ENCODE data around the gene THG1L. TPM values are rescaled to one million over a fixed set of nuclear protein-coding genes. Genes with fewer than 3 reads are reported as not detected.

Gene THG1L
- total and polyA plus RNA-seq, 11 donors: 3.7 to 8.5 (median 5.4) TPM

GRCh38 chr5:157743163-157744050 lies 12.2 kb downstream of the THG1L start, which contains the start of gene LSM11:
LSM11 (plus strand) TSS chr5:157743712; CDS start chr5:157743751, 39 bp downstream.
- peaks cover 0 to 19% (median 10%) of the 10 kb centered on the region in 12 donors for H3K4me1 ChIP-seq
- peak; percentile 88 to 96 (median 95) for ATAC-seq
- WGBS, 4 donors: 0 to 1% (median 0%) methylated on average over 24 to 79 of the region's 79 CpGs
- H3K4me3 ChIP-seq: peak within 1 kb of the TSS; percentile 66 to 97 (median 84)
- peak within 1 kb of the TSS in 7 of 12 donors; percentile 28 to 78 (median 59) for H3K27ac ChIP-seq
- peak in 1 of 2 donors; percentile 39 for TF ChIP-seq POLR2A (IDR thresholded peaks at IDR 0.05)
- TF ChIP-seq CTCF (IDR thresholded peaks at IDR 0.05): peak; percentile 99 to 100 (median 100)
- H3K9me3 ChIP-seq: no peaks in the 10 kb centered on the region
- peaks cover 0 to 16% (median 15%) of the 10 kb centered on the region in 9 donors for H3K36me3 ChIP-seq
- DNase-seq: peak; percentile 85 to 94 (median 88)
- H3K27me3 ChIP-seq: no peaks in the 10 kb centered on the region
- intact Hi-C loops (cut with DNase I): loop anchor here in 8 of 10 donors (1.0 to 10.0 kb wide), 8 partner anchors 76 to 599 kb away; partner anchors contain the start of gene MED7 (in 1 of the 8)

- DNase-seq: peak in 4 of 5 donors; percentile 15 to 72 (median 30)
- WGBS, 4 donors: 3 to 6% (median 5%) methylated on average over 32 to 56 of the region's 56 CpGs
- no peak for TF ChIP-seq CTCF (IDR thresholded peaks at IDR 0.05)
- TF ChIP-seq POLR2A (IDR thresholded peaks at IDR 0.05): no peak
Observed at GRCh38 chr5:157744051-157745011, 13.1 kb downstream of the THG1L start.

DNA sequence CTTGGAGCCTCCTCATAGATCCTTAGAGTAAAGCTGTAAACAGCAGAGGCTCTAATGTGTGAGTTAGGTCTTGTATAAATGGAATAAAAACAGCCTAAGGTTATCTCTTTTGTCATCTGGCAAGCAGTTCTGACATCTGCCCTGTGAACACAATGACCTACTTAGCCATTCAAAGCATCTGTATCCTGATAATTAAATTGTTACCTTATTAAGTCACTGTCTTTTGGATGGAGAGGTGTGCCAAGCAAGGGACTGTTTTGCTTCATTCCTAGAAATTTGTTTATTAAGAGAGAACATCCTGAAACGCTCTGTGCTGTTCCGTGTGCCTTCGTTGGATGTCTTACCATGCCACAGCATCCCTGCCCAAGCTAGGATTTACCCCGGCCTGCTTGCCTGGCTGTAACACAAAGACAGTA lies 13.8 kb downstream of the THG1L start:
- H3K9me3 ChIP-seq: no peaks in the 10 kb centered on the region
- TF ChIP-seq POLR2A (IDR thresholded peaks at IDR 0.05) (no peak), CTCF (IDR thresholded peaks at IDR 0.05) (no peak)
- 59 to 81% (median 70%) methylated on average over 4 of the region's 4 CpGs for WGBS, 4 donors
- H3K36me3 ChIP-seq: peaks cover 0 to 2% (median 0%) of the 10 kb centered on the region in 9 donors
- no peaks in the 10 kb centered on the region for H3K27me3 ChIP-seq
- DNase-seq: no peak
- intact Hi-C loops (cut with DNase I): loop anchor here in 3 of 10 donors (10.0 kb wide), 3 partner anchors 310 to 600 kb away; partner anchors contain the start of gene MED7 (in 1 of the 3)
- no peak for ATAC-seq
- peaks cover 0 to 19% (median 10%) of the 10 kb centered on the region in 12 donors for H3K4me1 ChIP-seq
- H3K4me3 ChIP-seq: peak overlapping the region in 7 of 12 donors; percentile 66 to 97 (median 85)
- peak overlapping the region in 1 of 12 donors; percentile 78 for H3K27ac ChIP-seq

More at GRCh38 chr5:157744051-157745011, 13.1 kb downstream of the THG1L start:
- peaks cover 0 to 19% (median 10%) of the 10 kb centered on the region in 12 donors for H3K4me1 ChIP-seq
- H3K9me3 ChIP-seq: no peaks in the 10 kb centered on the region
- H3K4me3 ChIP-seq: peak overlapping the region; percentile 66 to 97 (median 84)
- H3K36me3 ChIP-seq: peaks cover 0 to 8% (median 6%) of the 10 kb centered on the region in 9 donors
- H3K27ac ChIP-seq: peak overlapping the region in 6 of 12 donors; percentile 41 to 78 (median 62)
- no peaks in the 10 kb centered on the region for H3K27me3 ChIP-seq
- intact Hi-C loops (cut with DNase I): loop anchor here in 6 of 10 donors (5.0 to 10.0 kb wide), 5 partner anchors 77 to 600 kb away; partner anchors contain the start of gene MED7 (in 1 of the 6)
- ATAC-seq: peak in 2 of 4 donors; percentile 3 to 8

All from heart left ventricle (tissue), 16 donors.